ENCODE data around the gene KPNA4.

DNA sequence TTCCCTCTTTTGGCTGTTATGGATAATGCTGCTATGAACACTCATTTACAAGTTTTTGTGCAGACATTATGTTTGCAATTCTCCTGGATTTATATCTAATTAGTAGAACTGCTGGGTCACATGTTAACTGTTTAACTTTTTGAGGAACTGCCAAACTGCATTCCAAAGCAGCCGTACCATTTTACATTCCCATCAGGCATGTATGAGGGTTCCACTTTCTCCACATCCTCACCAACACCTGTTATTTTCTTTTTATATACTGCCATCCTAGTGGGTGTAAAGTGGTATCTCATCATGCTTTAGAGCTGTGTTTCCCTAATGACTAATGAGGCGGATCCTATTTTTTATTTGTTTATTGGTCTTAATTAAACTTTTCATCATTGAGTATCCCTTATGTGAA, 9.2 kb downstream of the KPNA4 start:
- TF ChIP-seq, protein P1, sequence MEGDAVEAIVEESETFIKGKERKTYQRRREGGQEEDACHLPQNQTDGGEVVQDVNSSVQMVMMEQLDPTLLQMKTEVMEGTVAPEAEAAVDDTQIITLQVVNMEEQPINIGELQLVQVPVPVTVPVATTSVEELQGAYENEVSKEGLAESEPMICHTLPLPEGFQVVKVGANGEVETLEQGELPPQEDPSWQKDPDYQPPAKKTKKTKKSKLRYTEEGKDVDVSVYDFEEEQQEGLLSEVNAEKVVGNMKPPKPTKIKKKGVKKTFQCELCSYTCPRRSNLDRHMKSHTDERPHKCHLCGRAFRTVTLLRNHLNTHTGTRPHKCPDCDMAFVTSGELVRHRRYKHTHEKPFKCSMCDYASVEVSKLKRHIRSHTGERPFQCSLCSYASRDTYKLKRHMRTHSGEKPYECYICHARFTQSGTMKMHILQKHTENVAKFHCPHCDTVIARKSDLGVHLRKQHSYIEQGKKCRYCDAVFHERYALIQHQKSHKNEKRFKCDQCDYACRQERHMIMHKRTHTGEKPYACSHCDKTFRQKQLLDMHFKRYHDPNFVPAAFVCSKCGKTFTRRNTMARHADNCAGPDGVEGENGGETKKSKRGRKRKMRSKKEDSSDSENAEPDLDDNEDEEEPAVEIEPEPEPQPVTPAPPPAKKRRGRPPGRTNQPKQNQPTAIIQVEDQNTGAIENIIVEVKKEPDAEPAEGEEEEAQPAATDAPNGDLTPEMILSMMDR (IDR thresholded peaks at IDR 0.05): no peak
- TF ChIP-seq POLR2A (IDR thresholded peaks at IDR 0.05) (no peak), POLR2AphosphoS5 (IDR thresholded peaks at IDR 0.05; ENCODE audit: insufficient read depth in 1 of 2, low read depth in 1 of 2) (no peak)
